Activated T-cell treated with anti-CD3 and anti-CD28 coated beads, Interleukin-2, amount 50 U/mL, for 48 hours (primary cell): ENCODE measurements around the gene FSD1.
"Not testable (repeated sequence)": the region's sequence is repeated elsewhere in the genome, so short reads cannot be mapped to it uniquely, and the experiment has no call there.

Experiments
- DNase-seq, 2 experiments: peaks; one replicate each; pipeline ENCODE4 v3.0.0-alpha.2; 2020

The FSD1 gene

GRCh38 chr19:4346020-4346383, 41.6 kb downstream of the FSD1 start:
- DNase-seq = no peak

GRCh38 chr19:4347521-4347920, 43.1 kb downstream of the FSD1 start:
- DNase-seq = no peak

GRCh38 chr19:4349225-4349624, 44.8 kb downstream of the FSD1 start:
- DNase-seq = not testable (repeated sequence)

GRCh38 chr19:4350111-4350510, 45.7 kb downstream of the FSD1 start:
- DNase-seq = no peak

GRCh38 chr19:4350726-4351125, 46.3 kb downstream of the FSD1 start:
- no peak for DNase-seq

- peak; percentile 71 for DNase-seq
These were observed 48.3 kb downstream of the FSD1 start for GRCh38 chr19:4352701-4353121.

GRCh38 chr19:4354282-4354681, 49.9 kb downstream of the FSD1 start:
- no peak for DNase-seq

- DNase-seq = no peak
These were observed 50.5 kb downstream of the FSD1 start for GRCh38 chr19:4354897-4355296.

GRCh38 chr19:4357095-4357797, 52.8 kb downstream of the FSD1 start:
- no peak for DNase-seq

GRCh38 chr19:4357921-4358326, 53.5 kb downstream of the FSD1 start:
- DNase-seq = no peak

GRCh38 chr19:4358709-4359626, 54.6 kb downstream of the FSD1 start:
- DNase-seq = no peak

- no peak for DNase-seq
These were observed 55.2 kb downstream of the FSD1 start for GRCh38 chr19:4359627-4360000.

GRCh38 chr19:4360081-4360569, 55.7 kb downstream of the FSD1 start:
- DNase-seq = no peak

- DNase-seq = no peak
These were observed 56.3 kb downstream of the FSD1 start for GRCh38 chr19:4360641-4361151.

- DNase-seq = no peak
These were observed 57.0 kb downstream of the FSD1 start for GRCh38 chr19:4361152-4362046.

- DNase-seq = no peak
These were observed 57.9 kb downstream of the FSD1 start for GRCh38 chr19:4362101-4362828.

- no peak for DNase-seq
These were observed 58.6 kb downstream of the FSD1 start for GRCh38 chr19:4362831-4363545.

- no peak for DNase-seq
These were observed 59.3 kb downstream of the FSD1 start for GRCh38 chr19:4363571-4364304.

- DNase-seq = no peak
These were observed 60.9 kb downstream of the FSD1 start for GRCh38 chr19:4365341-4365740.

- DNase-seq = no peak
These were observed 61.6 kb downstream of the FSD1 start for GRCh38 chr19:4365791-4366665.
